Activated T-helper 1 cell treated with Interleukin-2 at 50 U/mL for 16 hours (primary cell): Measurements from ENCODE around the gene CMTM6.
"Not testable (repeated sequence)": the region's sequence is repeated elsewhere in the genome, so short reads cannot be mapped to it uniquely, and the experiment has no call there.

Experiments used
- DNase-seq: peaks from one replicate; pipeline ENCODE4 v3.0.0-alpha.2; 2020; ENCODE audit warnings: low read depth

CMTM6 gene, protein sequence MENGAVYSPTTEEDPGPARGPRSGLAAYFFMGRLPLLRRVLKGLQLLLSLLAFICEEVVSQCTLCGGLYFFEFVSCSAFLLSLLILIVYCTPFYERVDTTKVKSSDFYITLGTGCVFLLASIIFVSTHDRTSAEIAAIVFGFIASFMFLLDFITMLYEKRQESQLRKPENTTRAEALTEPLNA

DNA sequence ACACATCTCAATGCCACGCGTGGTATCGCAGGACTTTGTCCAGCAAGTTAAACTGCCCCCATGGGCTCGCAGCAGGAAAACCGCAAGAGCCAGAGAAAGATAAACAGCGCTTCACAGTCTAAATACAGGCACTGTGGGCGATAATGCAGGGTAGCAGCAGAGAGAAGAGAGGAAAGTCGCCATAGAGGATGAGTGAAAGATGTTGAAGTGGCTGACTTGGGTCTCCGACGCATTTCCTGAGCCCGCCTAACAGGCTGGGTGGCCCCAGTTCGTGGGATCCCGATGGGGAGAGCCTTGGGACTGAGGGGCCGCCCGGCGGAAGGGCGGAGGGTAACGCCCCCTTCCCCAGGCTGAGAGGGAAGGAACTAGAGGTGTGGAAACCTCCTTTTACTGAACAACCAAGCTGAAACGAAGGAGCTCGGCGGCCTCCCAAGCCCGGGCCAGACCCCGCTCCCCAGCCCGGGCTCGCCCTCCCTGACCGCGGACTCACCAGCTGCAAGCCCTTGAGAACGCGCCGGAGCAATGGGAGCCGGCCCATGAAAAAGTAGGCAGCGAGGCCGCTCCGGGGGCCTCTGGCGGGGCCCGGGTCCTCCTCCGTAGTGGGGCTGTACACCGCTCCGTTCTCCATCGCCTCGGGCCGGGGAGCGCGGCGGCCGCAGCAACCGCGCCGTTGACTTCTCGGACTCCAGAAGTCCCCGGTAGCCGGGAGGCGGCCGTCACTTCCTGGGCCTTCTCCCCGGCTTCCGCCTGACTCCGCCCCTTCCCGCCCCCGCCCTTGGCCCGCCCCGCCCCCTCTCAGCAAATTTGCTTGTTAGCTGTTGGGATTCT is at the start of gene CMTM6:
Gene CMTM6, minus strand, starts transcription at position 735 of the 828 bp plus-strand sequence. Its CDS starts 107 bp downstream, at position 628.
- peak; percentile 61 for DNase-seq

- no peak for DNase-seq
These were observed 49.4 kb upstream of the CMTM6 start for GRCh38 chr3:32552013-32552412.

DNA sequence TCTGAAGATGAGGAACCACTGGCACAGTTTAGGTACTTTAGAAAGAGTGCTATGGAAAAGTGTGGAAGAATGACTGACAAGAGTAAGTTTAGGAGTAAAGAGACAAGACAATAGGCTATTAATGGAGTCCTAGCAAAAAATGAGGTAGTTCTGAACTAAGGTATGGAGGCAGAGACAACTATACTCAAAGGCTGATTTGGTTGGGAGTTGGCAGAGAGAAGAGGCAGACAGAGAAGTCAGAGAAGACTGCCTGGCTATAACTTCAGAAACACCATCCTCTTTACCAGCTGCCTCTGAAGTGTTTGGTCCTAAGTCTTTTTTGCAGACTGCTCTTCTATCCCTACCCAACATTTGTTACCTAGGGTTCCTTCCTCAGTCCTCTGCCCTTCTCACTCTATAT is 48.8 kb upstream of the CMTM6 start:
- DNase-seq: no peak

DNA sequence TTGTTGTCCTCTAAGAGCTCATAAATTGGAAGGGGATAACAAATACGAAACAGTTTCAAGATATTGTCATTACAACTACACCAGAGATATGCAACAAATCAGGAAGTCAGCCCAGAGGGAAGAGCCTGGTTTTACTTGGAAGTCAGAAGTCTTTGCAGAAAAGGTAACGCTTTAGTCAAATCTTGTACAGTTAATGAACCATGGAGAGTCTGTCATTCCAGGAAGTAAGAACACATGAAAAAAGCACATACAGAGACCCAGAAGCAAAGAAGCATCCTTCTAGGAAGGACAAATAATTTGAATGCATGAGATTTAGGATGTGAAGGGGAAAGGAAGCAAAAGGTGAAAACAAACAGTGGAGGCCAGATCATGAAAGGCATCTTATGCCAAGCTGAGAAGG is 48.4 kb upstream of the CMTM6 start:
- no peak for DNase-seq

DNA sequence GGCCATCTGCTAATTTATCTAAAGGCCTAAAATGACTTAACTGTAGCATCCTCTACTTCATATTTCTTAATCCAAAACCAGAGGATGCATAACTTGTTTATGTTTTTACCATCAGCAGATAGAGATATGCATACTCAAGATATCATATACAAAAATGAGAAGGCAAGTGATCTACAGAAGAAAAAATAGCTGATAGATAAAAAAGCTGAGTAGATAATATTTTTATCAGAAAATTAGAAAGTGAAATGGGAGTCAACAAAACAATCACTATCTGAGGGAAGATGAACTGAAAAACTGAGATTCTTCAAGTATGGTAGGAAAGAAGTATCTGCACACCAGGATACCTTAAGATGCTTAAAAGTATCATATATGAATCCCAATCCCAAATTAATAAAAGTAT is 42.7 kb upstream of the CMTM6 start:
- DNase-seq: no peak

DNA sequence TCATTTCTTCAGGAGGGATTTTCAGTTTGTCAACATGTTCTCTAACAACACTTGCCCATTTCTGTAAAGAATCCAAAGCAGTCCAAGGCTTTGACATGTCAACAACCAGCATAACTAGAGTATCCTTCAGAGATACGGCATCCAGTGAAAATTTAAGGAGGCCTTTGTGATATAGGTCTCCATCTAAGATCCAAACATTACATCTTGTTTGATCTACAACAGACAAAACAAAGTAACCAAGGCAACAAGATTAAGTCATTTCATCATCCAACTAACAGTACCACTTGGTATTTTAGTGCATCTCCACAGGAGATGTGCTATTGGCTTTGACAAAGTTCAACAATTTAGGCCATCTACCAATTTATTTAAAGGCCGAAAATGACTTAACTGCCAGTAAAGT is 42.2 kb upstream of the CMTM6 start:
- DNase-seq: no peak

- no peak for DNase-seq
These were observed 40.2 kb upstream of the CMTM6 start for GRCh38 chr3:32542807-32543206.

- DNase-seq: no peak
These were observed 38.2 kb upstream of the CMTM6 start for GRCh38 chr3:32540899-32541298.

- DNase-seq: no peak
These were observed 29.8 kb upstream of the CMTM6 start for GRCh38 chr3:32532434-32532833.

DNA sequence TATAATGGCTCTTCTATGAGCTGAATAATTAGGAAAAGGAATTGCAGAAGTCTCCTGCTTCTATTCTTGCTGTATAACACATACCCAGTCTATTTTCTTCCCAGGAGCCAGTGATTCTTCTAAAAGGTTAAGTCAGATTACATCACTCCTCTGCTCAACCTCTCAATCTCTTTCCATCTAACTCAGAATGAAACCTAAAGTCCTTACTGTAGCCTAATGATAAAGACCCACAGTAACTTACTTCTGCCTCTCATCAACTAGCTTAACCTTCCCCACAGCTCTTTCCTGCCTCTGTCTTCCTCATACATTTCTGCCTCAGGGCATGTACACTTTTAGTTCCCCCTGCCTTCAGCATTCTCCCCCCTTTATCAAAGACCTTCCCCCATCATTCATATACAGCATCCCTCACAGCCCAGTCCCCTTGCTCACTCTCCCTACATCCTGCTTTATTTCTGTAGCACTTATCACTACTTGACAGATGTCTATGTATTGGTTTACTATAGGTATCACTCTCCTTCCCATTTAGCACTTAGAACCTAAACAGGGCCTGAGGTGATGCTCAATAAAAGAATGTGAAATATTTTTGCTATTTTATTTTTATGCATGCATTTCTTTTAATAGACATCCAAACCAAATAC is 28.5 kb upstream of the CMTM6 start:
- DNase-seq: no peak

- no peak for DNase-seq
These were observed 23.1 kb upstream of the CMTM6 start for GRCh38 chr3:32525720-32526119.

- no peak for DNase-seq
These were observed 20.0 kb upstream of the CMTM6 start for GRCh38 chr3:32522682-32523081.

GRCh38 chr3:32518921-32519320 is 16.3 kb upstream of the CMTM6 start:
- DNase-seq: not testable (repeated sequence)

DNA sequence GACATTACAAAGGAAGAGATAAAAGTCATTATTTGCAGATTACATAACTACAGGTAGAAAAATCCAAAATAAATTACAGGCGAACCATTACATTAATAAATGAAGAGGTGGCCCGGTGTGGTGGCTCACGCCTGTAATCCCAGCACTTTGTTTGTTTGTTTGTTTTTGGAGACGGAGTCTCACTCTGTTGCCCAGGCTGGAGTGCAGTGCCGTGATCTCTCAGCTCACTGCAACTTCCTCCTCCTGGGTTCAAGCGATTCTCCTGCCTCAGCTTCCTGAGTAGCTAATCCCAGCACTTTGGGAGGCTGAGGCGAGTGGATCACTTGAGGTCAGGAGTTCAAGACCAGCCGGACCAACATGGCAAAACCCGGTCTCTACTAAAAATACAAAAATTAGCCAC is 14.1 kb upstream of the CMTM6 start:
- DNase-seq: not testable (repeated sequence)

- DNase-seq: no peak
These were observed 8.4 kb upstream of the CMTM6 start for GRCh38 chr3:32511005-32511404.

GRCh38 chr3:32510075-32510724 is 7.5 kb upstream of the CMTM6 start:
- DNase-seq: peak; percentile 21

DNA sequence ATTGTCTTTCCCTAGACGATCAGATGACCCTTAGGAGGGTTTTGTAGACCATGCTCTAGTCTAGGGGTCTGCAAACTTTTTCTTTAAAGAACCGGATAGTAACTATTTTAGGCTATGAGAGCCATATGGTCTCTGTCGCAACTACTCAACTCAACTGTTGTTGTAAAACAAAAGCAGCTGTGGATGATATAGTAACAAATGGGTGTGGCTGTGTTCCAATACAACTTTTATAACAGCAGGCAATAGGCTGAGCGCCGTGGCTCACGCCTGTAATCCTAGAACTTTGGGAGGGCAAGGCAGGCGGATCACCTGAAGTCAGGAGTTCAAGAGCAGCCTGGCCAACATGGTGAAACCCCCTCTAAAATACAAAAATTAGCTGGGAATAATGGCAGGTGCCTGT is 6.1 kb upstream of the CMTM6 start:
- DNase-seq: no peak

- no peak for DNase-seq
These were observed 3.8 kb upstream of the CMTM6 start for GRCh38 chr3:32506466-32506865.

DNA sequence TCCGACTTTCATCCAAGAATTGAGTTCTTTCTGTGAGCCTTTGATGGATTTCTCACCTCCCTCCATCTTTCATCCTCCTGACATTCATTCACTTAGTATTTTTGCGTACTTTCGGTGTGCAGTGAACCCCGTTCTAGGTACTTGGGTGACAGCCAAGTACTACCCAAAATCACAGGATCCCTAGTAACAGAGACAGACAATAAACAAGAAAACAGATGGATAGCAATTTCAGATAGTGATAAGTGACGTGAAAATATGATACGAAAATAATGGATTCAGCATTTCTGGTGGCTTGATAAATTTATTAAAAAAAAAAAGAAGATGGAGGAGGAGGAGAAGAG is 264 bp upstream of the CMTM6 start:
- no peak for DNase-seq

- no peak for DNase-seq
These were observed 902 bp downstream of the CMTM6 start for GRCh38 chr3:32501783-32502117.

- DNase-seq: no peak
These were observed 1.5 kb downstream of the CMTM6 start for GRCh38 chr3:32500880-32501782.

DNA sequence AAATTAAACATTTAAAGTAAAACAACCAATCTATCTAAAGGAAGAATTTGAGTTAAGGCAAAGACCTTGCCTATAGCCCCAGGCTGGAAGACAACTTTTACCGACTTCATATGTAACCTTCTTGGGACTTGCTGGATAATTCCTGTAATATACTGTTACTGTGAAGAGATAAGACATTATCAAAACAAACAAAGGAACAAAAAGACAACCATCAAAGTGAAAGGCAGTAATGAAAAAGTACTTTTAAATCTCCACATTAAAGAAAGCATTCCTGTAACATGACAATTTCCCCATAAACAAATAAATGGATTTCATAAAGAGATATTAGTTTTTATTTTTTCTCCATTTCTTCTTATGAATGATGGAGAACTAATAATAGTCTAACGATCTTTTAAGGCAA is 2.4 kb downstream of the CMTM6 start:
- DNase-seq: no peak
